SK-N-SH (cell line): ENCODE measurements around the gene LSM14A.

ENCODE experiments used
- CTCF ChIP-seq: fragments of 200-600 bp; sonication (generic); IDR thresholded peaks from 2 replicates; pipeline ENCODE4 v1.6.1; 2017; ENCODE audit warnings: antibody characterized with exemption, mild to moderate bottlenecking, moderate library complexity
- EP300 ChIP-seq, 2 experiments: IDR thresholded peaks; 2 replicates each; pipeline versions ENCODE4 v1.4.0 to v1.6.1; 2012; ENCODE audit warnings: borderline replicate concordance in 1 of 2, low read depth in 1 of 2, low read length in 1 of 2
- EZH2phosphoT487 ChIP-seq: fragments of 200-600 bp; sonication (generic); IDR thresholded peaks from 2 replicates; pipeline ENCODE4 v1.6.1; 2017; ENCODE audit warnings: low read depth, mixed run types, mild to moderate bottlenecking, antibody characterized with exemption, moderate library complexity, borderline replicate concordance
- FOSL2 ChIP-seq: IDR thresholded peaks from 2 replicates; pipeline ENCODE4 v1.4.0; 2012; ENCODE audit warnings: low read depth, mild to moderate bottlenecking, moderate library complexity, borderline replicate concordance
- GABPA ChIP-seq: IDR thresholded peaks from 2 replicates; pipeline ENCODE4 v1.4.0; 2012; ENCODE audit warnings: low read depth, mild to moderate bottlenecking
- IRF3 ChIP-seq: fragments of 150-350 bp; IDR thresholded peaks from 2 replicates; pipeline ENCODE4 v1.6.1; 2016; ENCODE audit warnings: mild to moderate bottlenecking, low read depth, low read length
- JUND ChIP-seq: IDR thresholded peaks from 2 replicates; pipeline ENCODE4 v1.4.0; 2012
- MAX ChIP-seq: IDR thresholded peaks from 2 replicates; pipeline ENCODE4 v1.4.0; 2012; ENCODE audit warnings: low read depth
- POLR2AphosphoS5 ChIP-seq: IDR thresholded peaks from 2 replicates; pipeline ENCODE4 v1.6.1; 2012; ENCODE audit warnings: low read depth, low read length
- RAD21 ChIP-seq: IDR thresholded peaks from 2 replicates; pipeline ENCODE4 v1.6.1; 2012; ENCODE audit warnings: mild to moderate bottlenecking, low read length
- REST ChIP-seq: IDR thresholded peaks from 2 replicates; pipeline ENCODE4 v1.6.1; 2012; ENCODE audit warnings: mild to moderate bottlenecking, low read depth, low read length, moderate library complexity
- TEAD4 ChIP-seq: IDR thresholded peaks from 2 replicates; pipeline ENCODE4 v1.4.0; 2012; ENCODE audit warnings: mild to moderate bottlenecking, borderline replicate concordance; ENCODE audit not compliant: insufficient read depth
- USF2 ChIP-seq: fragments of 150-350 bp; IDR thresholded peaks from 2 replicates; pipeline ENCODE4 v1.6.1; 2017; ENCODE audit warnings: antibody characterized with exemption, low read length, low read depth, borderline replicate concordance
- YY1 ChIP-seq: IDR thresholded peaks from 2 replicates; pipeline ENCODE4 v1.4.0; 2012; ENCODE audit warnings: low read depth, mild to moderate bottlenecking

GRCh38 chr19:34248941-34249340 is 76.6 kb downstream of the LSM14A start:
- TF ChIP-seq CTCF (no peak), RAD21 (no peak), REST (no peak), MAX (no peak), EP300 (IDR thresholded peaks at IDR 0.05; ENCODE audit: borderline replicate concordance in 1 of 2, low read depth in 1 of 2, low read length in 1 of 2) (no peak), GABPA (no peak), USF2 (no peak), YY1 (no peak), TEAD4 (no peak), POLR2AphosphoS5 (no peak), EZH2phosphoT487 (no peak), FOSL2 (no peak), JUND (no peak), IRF3 (no peak)
